ENCODE measurements around the gene IFNLR1. TPM values are rescaled to one million over a fixed set of nuclear protein-coding genes. Genes with fewer than 3 reads are reported as not detected.

Gene IFNLR1
- total and polyA plus RNA-seq, 2 of the 8 experiments (the other 6 are each of a cell fraction or from before 2014, with no cell fraction given) = 6.8 to 10.1 TPM

- no peak overlapping the region for H3K9ac ChIP-seq (replicated peaks in 1 of 4; ENCODE audit: extremely low read depth in 1 of 4, low read depth in 3 of 4, low read length in 3 of 4)
- H2AFZ ChIP-seq (ENCODE audit: low read length) = no peak overlapping the region; the same call in 1 of the 2 replicates
- H3K23ac ChIP-seq (ENCODE audit: insufficient read length) = no peak overlapping the region
- 86% methylated on average over 17 of the region's 17 CpGs; no CpG with 5 or more reads in 1 of the 2 experiments for WGBS, 2 experiments (ENCODE audit: extremely low coverage in 1 of 2, insufficient coverage in 1 of 2, insufficient read length in 1 of 2, insufficient replicate concordance in 2 of 2, low coverage in 1 of 2, low lambda C conversion rate in 2 of 2, missing lambda C conversion rate in 1 of 2)
- 0 out of 2 replicates have a peak overlapping the region, but pooled peaks have one; percentile 17 for H2BK12ac ChIP-seq (ENCODE audit: low read depth, low read length)
- peak overlapping the region; percentile 44; the same call in 1 of the 2 replicates for H2BK5ac ChIP-seq (ENCODE audit: low read depth, low read length)
- no peak overlapping the region for H3K4me3 ChIP-seq (ENCODE audit: extremely low read depth in 1 of 4, insufficient read depth in 2 of 4, low read depth in 3 of 4, low read length in 4 of 4)
- H4K8ac ChIP-seq (ENCODE audit: extremely low read depth, insufficient read depth, low read length) = peak overlapping the region; percentile 53; the same call in 1 of the 2 replicates
- H4K91ac ChIP-seq (replicated peaks; ENCODE audit: insufficient read length, low read length) = no peak overlapping the region
- TF ChIP-seq KDM4A (IDR thresholded peaks at IDR 0.05; ENCODE audit: low read depth, low read length, severe bottlenecking) = no peak
- no peak for TF ChIP-seq JUN (IDR thresholded peaks at IDR 0.05; ENCODE audit: low read depth, low read length)
- no peak for TF ChIP-seq POU5F1 (IDR thresholded peaks at IDR 0.05; ENCODE audit: low read depth, low read length)
- no peaks in the 10 kb centered on the region for H3K79me1 ChIP-seq (ENCODE audit: low read depth, low read length)
- H3K4me2 ChIP-seq (ENCODE audit: insufficient read depth in 1 of 2, low read depth in 2 of 2, low read length in 2 of 2) = no peak overlapping the region
- H4K5ac ChIP-seq (ENCODE audit: insufficient read length, low read depth, low read length) = no peak overlapping the region
- H4K20me1 ChIP-seq (replicated peaks in 1 of 2; ENCODE audit: control insufficient read depth in 1 of 2, insufficient read depth in 2 of 2, low read length in 2 of 2) = no peaks in the 10 kb centered on the region
- H3K4me1 ChIP-seq (replicated peaks in 1 of 4; ENCODE audit: control insufficient read depth in 3 of 4, insufficient read depth in 4 of 4, low read length in 3 of 4) = peaks cover 0 to 2% (median under 1%) of the 10 kb centered on the region in 4 experiments; a peak in 5 of 7 replicates
- ChIA-PET POLR2A (ENCODE audit: partially characterized antibody) (interaction anchor here (0.8 to 2.4 kb wide), 3 partner anchors 16 to 31 kb away, joined by 3 to 9 read pairs (median 5); no protein-coding TSS in a partner anchor), CTCF (ENCODE audit: partially characterized antibody) (interaction anchor here (0.9 to 2.1 kb wide), 5 partner anchors 27 to 264 kb away, joined by 3 to 8 read pairs (median 4); no protein-coding TSS in a partner anchor)
- H2BK15ac ChIP-seq (ENCODE audit: low read length) = peak overlapping the region; percentile 88; the same call in 1 of the 2 replicates
- H3K23me2 ChIP-seq (ENCODE audit: low read depth, low read length) = no peaks in the 10 kb centered on the region
- H3K27me3 ChIP-seq (replicated peaks in 1 of 4; ENCODE audit: control insufficient read depth in 3 of 4, extremely low read depth in 1 of 4, insufficient read depth in 3 of 4, low read length in 3 of 4) = no peaks in the 10 kb centered on the region
- H3K9me3 ChIP-seq (ENCODE audit: insufficient read depth in 2 of 2, low read depth in 1 of 2, low read length in 1 of 2) = no peaks in the 10 kb centered on the region
- H3K27ac ChIP-seq (ENCODE audit: low read depth, low read length) = no peak overlapping the region
- no peak overlapping the region for H3K56ac ChIP-seq (replicated peaks; ENCODE audit: insufficient read length, low read depth, low read length)
- H3K79me2 ChIP-seq (ENCODE audit: control insufficient read depth in 1 of 2, insufficient read depth in 2 of 2, low read length in 2 of 2) = no peaks in the 10 kb centered on the region
- 0 out of 2 replicates have a peak overlapping the region, but pooled peaks have one; percentile 39 for H2AK5ac ChIP-seq (ENCODE audit: low read depth, low read length)
- no peak overlapping the region for H2BK120ac ChIP-seq (replicated peaks; ENCODE audit: low read depth, low read length)
- no peak overlapping the region for H3K14ac ChIP-seq (ENCODE audit: insufficient read length)
- DNase-seq (ENCODE audit: low read depth in 1 of 2, low spot score in 2 of 2) (no peak), FAIRE-seq (no peak)
- H2BK20ac ChIP-seq (ENCODE audit: low read length) = 0 out of 2 replicates have a peak overlapping the region, but pooled peaks have one; percentile 13
- H3K18ac ChIP-seq (ENCODE audit: extremely low read depth, low read length) = no peak overlapping the region; the same call in 1 of the 2 replicates
- no peak overlapping the region for H3K4ac ChIP-seq (replicated peaks; ENCODE audit: insufficient read length, low read depth, low read length)
- no peaks in the 10 kb centered on the region for H3K36me3 ChIP-seq (ENCODE audit: control insufficient read depth in 2 of 4, insufficient read depth in 4 of 4, low read length in 3 of 4)
These were observed 67.0 kb downstream of the IFNLR1 start for GRCh38 chr1:24119859-24120756.

Measured in H1 (cell line).